Loucy (cell line): ENCODE measurements around the gene MAP3K6.

Experiments used
- H2AFZ ChIP-seq: fragments of 200-600 bp; sonication (generic); 2 replicates; pipeline ENCODE4 v1.6.0; 2016; ENCODE audit warnings: antibody characterized with exemption, mild to moderate bottlenecking, low read length, moderate library complexity
- H3F3A ChIP-seq: fragments of 200-600 bp; 2 replicates; pipeline ENCODE4 v1.6.0; 2016; ENCODE audit warnings: antibody characterized with exemption, low read depth, mild to moderate bottlenecking
- H3K27me3 ChIP-seq: fragments of 200-600 bp; sonication (generic); 2 replicates; pipeline ENCODE4 v1.6.1; 2014; ENCODE audit warnings: low read length, mild to moderate bottlenecking; ENCODE audit not compliant: insufficient read depth, poor library complexity, severe bottlenecking
- H3K36me3 ChIP-seq: fragments of 200-600 bp; sonication (generic); 2 replicates; pipeline ENCODE4 v1.6.1; 2016; ENCODE audit warnings: low read length; ENCODE audit not compliant: insufficient read depth
- H3K4me1 ChIP-seq: fragments of 200-600 bp; sonication (generic); 2 replicates; pipeline ENCODE4 v1.5.1; 2014; ENCODE audit warnings: low read length, mild to moderate bottlenecking; ENCODE audit not compliant: insufficient read depth, poor library complexity, severe bottlenecking
- H3K4me2 ChIP-seq: fragments of 200-600 bp; sonication (generic); 2 replicates; pipeline ENCODE4 v1.6.0; 2014; ENCODE audit warnings: antibody characterized with exemption, low read length, low read depth, mild to moderate bottlenecking; ENCODE audit not compliant: poor library complexity, severe bottlenecking
- H3K4me3 ChIP-seq: fragments of 200-600 bp; sonication (generic); 2 replicates; pipeline ENCODE4 v1.5.1; 2014; ENCODE audit warnings: low read length, mild to moderate bottlenecking, mixed read lengths; ENCODE audit not compliant: poor library complexity, severe bottlenecking
- H3K79me2 ChIP-seq: fragments of 200-600 bp; sonication (generic); 2 replicates; pipeline ENCODE4 v1.6.1; 2014; ENCODE audit warnings: low read length; ENCODE audit not compliant: insufficient read depth
- H3K9ac ChIP-seq: fragments of 200-600 bp; sonication (generic); 2 replicates; pipeline ENCODE4 v1.6.0; 2014; ENCODE audit warnings: mild to moderate bottlenecking, low read depth, low read length, moderate library complexity; ENCODE audit not compliant: poor library complexity, severe bottlenecking
- H3K9me2 ChIP-seq: fragments of 200-600 bp; sonication (generic); replicated peaks from 2 replicates; pipeline ENCODE4 v1.6.1; 2016; ENCODE audit warnings: low read depth, low read length, mixed read lengths
- H3K9me3 ChIP-seq: fragments of 200-600 bp; sonication (generic); 2 replicates; pipeline ENCODE4 v1.6.1; 2014; ENCODE audit warnings: mild to moderate bottlenecking, antibody characterized with exemption, low read length, low read depth; ENCODE audit not compliant: insufficient read depth
- H4K20me1 ChIP-seq: fragments of 200-600 bp; sonication (generic); 2 replicates; pipeline ENCODE4 v1.6.0; 2014; ENCODE audit warnings: antibody characterized with exemption, low read length, mild to moderate bottlenecking; ENCODE audit not compliant: insufficient read depth, poor library complexity, severe bottlenecking
- EZH2phosphoT487 ChIP-seq: fragments of 200-600 bp; IDR thresholded peaks from 2 replicates; pipeline ENCODE4 v1.6.1; 2018; ENCODE audit warnings: antibody characterized with exemption, mild to moderate bottlenecking, moderate library complexity, borderline replicate concordance
- TF ChIP-seq, protein P1 (sequence below): fragments of 200-600 bp; sonication (generic); conservative IDR thresholded peaks from 2 replicates; pipeline ENCODE4 v1.5.1; 2014; ENCODE audit warnings: mild to moderate bottlenecking, antibody characterized with exemption, low read length

The MAP3K6 gene

DNA sequence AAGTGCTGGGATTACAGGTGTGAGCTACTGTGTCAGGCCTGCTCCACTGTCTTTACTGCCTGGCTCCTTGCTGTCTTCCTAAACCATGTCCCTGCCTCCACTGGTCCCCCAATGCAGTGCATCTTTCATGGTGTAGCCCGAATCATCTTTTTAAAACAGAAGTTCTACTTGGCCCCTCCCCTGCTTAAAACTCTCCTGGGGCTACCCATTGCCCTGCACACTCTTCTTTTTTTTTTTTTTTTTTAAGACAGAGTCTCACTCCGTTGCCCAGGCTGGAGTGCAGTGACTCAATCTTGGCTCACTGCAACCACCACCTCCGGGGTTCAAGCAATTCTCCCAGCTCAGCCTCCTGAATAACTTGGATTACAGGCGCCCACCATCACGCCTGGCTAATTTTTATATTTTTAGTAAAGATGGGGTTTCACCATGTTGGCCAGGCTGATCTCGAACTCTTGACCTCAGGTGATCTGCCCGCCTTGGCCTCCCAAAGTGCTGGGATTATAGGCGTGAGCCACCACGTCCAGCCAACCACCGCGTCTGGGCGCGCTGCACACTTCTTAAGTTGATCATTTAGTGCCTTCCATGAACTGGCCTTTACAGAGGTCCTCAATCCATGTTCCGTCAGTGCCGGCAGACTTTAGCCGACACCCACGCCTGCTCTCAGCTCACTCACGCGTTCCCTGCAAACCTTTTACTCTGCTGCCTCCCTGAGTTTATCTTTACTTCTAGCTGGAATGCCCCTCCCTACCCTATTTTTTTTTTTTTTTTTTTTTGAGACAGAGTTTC lies 5.5 kb upstream of the MAP3K6 start:
- H3K4me2 ChIP-seq = no peak overlapping the region
- H3K9me3 ChIP-seq = no peaks in the 10 kb centered on the region
- H3K4me3 ChIP-seq = no peak overlapping the region
- peaks cover 6% of the 10 kb centered on the region for H3K4me1 ChIP-seq
- no peaks in the 10 kb centered on the region for H3F3A ChIP-seq
- no peak overlapping the region for H3K9ac ChIP-seq
- H3K27me3 ChIP-seq = no peaks in the 10 kb centered on the region
- H3K9me2 ChIP-seq = no peaks in the 10 kb centered on the region
- H3K36me3 ChIP-seq = no peaks in the 10 kb centered on the region
- no peak overlapping the region for H2AFZ ChIP-seq
- TF ChIP-seq, protein P1, sequence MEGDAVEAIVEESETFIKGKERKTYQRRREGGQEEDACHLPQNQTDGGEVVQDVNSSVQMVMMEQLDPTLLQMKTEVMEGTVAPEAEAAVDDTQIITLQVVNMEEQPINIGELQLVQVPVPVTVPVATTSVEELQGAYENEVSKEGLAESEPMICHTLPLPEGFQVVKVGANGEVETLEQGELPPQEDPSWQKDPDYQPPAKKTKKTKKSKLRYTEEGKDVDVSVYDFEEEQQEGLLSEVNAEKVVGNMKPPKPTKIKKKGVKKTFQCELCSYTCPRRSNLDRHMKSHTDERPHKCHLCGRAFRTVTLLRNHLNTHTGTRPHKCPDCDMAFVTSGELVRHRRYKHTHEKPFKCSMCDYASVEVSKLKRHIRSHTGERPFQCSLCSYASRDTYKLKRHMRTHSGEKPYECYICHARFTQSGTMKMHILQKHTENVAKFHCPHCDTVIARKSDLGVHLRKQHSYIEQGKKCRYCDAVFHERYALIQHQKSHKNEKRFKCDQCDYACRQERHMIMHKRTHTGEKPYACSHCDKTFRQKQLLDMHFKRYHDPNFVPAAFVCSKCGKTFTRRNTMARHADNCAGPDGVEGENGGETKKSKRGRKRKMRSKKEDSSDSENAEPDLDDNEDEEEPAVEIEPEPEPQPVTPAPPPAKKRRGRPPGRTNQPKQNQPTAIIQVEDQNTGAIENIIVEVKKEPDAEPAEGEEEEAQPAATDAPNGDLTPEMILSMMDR = no peak
- no peak for TF ChIP-seq EZH2phosphoT487
- H3K79me2 ChIP-seq = no peaks in the 10 kb centered on the region
- no peaks in the 10 kb centered on the region for H4K20me1 ChIP-seq

DNA sequence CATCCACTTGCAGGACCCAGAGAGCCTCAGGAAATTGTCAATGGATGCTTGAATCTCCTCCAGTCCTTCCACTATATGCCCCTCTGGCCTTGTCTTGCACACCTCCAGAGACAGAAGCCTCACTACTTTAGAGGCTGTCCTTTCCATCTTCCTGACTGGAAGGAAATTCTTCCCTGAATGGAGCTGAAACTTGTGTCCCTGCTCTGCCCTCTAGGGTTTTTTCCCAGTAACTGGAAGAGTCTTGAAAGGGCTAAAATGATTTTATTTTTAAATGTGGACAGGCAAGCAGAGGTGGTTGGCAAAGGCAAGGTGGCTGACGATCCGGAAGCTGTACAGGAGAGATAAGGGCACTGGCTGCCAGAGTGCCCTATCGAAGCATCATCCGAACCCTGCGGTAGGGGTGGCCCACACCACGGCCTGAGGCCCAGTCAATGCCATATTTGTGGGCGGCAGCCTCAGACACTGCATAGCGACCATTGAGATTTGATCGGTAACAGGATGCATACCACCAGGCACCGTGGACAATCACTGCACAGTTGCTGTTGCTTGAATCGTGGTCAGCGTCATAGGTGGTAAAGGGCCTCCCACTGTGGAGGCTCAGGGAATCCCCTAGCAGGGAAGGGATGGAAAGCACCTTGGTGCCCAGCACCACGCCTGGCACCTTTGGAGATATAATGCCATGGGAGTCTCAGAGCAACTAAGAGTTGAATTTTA lies 2.3 kb upstream of the MAP3K6 start:
- Histone ChIP-seq H3K9ac (no peak overlapping the region), H3K9me2 (no peaks in the 10 kb centered on the region), H3K27me3 (no peaks in the 10 kb centered on the region), H3K4me2 (no peak overlapping the region), H4K20me1 (no peaks in the 10 kb centered on the region), H3K79me2 (no peaks in the 10 kb centered on the region), H3K9me3 (no peaks in the 10 kb centered on the region), H3K36me3 (no peaks in the 10 kb centered on the region), H3K4me3 (no peak overlapping the region), H3K4me1 (peaks cover 26% of the 10 kb centered on the region), H3F3A (no peaks in the 10 kb centered on the region), H2AFZ (no peak overlapping the region)
- TF ChIP-seq EZH2phosphoT487 = no peak
- TF ChIP-seq, protein P1 = no peak; the same call in 1 of the 2 replicates

DNA sequence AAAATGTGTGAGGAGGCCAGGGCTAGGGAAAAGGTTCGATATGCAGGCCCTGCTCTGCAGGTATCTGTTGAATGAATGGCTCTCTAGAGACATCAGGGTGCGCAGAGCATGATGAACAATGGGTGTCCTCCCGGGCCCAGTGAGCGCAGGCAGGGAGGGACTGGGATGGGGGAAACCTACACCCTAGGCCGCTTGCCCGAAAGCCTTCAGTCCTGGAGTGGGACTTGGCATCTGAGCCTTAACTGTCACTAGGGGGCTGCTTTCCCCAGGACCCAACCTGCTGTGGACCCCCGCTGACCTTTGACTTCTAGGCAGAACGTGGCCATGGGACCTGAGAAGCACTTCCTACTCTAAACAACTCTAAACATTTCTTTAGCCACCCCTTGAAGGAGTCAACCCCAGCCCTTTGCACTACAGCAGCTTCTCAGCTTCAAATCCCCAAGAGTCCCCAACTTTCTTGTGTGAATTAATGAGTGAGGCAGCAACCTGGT lies 444 bp upstream of the MAP3K6 start:
- Histone ChIP-seq H2AFZ (peak overlapping the region; percentile 76), H3K9ac (peak overlapping the region; percentile 82), H3K79me2 (no peaks in the 10 kb centered on the region), H3K4me2 (peak overlapping the region; percentile 88), H3K27me3 (no peaks in the 10 kb centered on the region), H3K4me1 (peaks cover 26% of the 10 kb centered on the region), H4K20me1 (no peaks in the 10 kb centered on the region), H3K9me3 (no peaks in the 10 kb centered on the region), H3K9me2 (no peaks in the 10 kb centered on the region), H3K36me3 (no peaks in the 10 kb centered on the region), H3F3A (no peaks in the 10 kb centered on the region), H3K4me3 (peak overlapping the region; percentile 83)
- TF ChIP-seq, protein P1 = 0 out of 2 replicates have a peak, but pooled peaks have one; percentile 14
- TF ChIP-seq EZH2phosphoT487 = no peak
